GM04503 (cell line): ENCODE results near the gene RREB1.

Experiments used
- DNase-seq: peaks from one replicate; pipeline ENCODE4 v3.0.0-alpha.2; 2012; ENCODE audit warnings: low read depth

The RREB1 gene

DNA sequence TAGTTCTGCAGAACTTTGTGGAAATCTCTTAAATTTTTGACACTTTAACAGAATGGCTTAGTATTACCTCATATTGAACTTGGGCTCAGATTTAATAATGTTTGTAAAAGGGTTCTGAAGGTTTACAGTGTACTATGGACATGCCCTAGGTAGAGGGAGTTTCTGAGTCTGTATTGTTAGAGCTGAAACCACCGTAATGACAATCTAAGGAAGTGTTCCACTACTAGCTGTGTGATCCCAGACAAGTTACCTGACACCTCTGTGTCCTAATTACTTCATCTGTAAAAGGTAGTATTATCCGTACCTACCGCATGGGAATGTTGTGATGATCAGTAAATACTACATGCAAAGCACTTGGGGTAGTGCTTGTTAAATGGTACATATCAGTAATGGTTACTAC lies 86.9 kb downstream of the RREB1 start:
- DNase-seq, result no peak

DNA sequence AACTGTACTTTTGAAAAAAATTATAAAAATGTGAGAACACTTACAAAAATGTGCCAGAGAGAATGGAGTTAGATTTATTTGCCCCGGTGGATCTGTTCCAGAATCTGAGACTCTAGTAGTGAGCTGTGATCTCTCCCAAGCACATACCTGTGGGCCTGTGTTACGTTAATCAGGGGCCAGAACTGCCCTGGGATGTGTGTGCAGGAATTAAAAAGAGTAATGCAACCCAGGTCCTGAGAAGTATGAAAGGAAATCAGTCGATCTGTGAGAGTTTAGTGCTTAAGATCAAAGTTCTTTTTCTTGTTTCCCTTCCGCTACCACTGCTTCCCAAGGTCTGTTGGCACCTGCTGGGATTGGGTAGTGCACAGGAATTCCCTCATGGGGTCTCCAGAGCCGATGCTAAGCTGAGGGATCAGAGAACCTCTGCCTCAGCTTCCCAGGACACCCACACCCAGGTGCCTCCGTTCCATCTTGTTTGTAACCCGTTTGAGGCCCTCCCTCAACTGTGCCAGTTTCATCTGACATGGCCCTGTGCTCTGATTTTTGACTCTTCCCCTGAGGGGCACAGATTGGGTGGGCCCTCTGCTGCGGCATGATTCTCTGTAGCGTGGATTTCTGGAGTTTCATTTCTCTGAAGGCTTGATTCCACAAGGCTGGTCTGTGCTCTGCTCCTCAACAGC lies 87.7 kb downstream of the RREB1 start:
- DNase-seq, result no peak

DNA sequence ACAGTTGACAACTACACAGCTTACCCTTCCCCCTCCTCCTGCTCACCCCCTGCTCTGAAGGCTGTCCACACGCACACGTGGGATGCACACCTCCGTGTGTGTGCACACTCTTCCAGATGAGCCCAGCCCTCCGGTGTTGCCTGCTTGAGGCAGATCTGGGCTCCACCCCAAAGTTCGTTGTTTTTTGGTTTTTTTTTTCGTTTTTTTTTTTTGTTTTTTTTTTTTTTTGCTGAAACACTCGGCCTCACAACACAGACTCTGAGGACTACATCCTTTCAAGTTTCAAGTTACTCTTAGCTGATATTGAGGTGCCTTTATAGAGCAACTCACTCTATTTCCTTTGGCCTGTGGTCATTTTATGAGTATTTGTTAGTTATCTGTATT lies 88.2 kb downstream of the RREB1 start:
- DNase-seq, result no peak

DNA sequence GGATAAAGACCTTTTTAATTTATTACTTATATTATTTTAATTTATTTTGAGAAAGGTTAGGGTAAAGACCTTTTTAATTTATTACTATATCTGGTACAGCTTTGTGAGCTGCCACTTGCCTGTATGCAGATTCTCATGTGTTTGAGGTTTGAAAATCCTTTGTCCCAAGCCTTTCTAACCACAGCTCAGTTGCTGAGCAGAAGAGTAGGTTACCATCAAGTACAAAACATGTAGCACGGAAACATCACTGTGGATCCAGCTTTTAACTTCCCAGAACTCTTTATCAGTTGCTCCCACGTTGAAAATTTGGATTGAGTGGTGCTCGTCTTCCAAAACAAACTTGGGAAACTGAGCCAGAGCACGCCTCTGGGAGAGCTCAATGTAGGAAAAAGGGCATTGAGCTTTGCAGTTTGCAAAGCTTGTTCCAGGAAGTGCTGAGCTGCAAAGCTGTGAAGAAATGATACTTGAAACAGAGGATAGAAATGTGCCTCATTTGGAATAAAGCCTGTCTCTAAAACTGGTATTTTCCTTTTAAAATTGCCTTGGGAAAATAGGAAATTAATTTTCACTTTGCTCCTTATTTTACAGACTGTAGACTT lies 89.0 kb downstream of the RREB1 start:
- DNase-seq, result no peak

DNA sequence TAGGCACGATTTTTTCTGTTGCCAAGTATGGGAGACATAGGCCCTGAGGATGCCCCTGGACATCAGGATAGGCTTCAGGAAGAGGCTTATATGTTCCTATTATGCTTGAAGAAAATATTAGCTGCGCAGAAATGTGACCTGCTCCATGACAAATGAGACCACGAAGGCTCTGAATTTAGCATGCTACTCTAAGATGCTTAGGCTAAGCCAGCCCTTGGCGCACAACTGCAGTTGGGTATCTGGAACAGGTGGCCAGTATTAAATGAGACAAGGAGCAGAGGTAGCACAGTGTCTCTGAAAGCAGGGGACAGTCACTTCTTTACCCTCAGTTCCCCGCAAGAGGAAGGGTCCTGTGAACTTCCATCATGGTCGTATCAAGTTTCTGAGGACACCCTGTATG lies 90.0 kb downstream of the RREB1 start:
- no peak for DNase-seq

DNA sequence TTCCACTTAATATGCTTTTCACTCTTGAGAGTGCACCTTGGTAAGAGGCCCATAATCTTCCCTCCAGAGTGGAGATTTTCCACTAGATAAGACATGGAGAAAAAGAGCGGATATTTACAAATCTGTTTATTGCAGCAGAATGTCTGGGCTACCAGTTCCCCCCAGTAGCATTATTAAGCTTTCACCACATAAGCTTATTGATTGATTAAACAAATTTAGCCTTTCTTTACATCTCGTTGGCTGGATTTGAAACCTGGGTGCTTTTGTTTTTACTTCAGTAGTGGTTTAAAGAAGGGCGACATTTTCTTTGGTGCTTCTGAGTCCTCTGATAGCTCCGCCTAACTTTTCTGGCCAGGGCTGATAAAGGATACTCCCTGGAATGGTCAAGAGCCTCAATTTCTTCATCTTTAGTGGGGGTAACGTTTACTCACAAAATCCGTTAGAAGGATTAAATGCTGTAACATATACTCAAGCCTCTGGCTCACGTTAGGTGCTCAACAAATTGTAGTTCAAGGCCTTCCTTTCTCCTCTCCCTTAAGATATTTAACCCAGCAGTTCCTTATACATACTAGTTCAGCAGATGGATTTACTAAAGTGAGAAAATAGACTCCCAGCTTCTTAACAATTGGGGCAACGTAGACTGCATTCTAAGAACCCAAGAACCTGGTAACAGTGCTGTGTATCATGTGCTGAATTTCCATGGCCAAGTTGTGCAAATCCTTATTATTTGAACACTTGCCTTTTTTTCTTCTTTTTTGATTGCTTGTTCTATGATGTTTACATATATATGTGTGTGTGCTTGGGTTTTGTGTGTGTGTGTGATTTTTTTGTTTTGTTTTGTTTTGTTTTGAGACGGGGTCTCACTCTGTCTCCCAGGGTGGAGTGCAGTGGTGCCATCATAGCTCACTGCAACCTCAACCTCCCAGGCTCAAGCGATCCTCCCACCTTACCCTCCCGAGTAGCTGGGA lies 91.4 kb downstream of the RREB1 start:
- no peak for DNase-seq

DNA sequence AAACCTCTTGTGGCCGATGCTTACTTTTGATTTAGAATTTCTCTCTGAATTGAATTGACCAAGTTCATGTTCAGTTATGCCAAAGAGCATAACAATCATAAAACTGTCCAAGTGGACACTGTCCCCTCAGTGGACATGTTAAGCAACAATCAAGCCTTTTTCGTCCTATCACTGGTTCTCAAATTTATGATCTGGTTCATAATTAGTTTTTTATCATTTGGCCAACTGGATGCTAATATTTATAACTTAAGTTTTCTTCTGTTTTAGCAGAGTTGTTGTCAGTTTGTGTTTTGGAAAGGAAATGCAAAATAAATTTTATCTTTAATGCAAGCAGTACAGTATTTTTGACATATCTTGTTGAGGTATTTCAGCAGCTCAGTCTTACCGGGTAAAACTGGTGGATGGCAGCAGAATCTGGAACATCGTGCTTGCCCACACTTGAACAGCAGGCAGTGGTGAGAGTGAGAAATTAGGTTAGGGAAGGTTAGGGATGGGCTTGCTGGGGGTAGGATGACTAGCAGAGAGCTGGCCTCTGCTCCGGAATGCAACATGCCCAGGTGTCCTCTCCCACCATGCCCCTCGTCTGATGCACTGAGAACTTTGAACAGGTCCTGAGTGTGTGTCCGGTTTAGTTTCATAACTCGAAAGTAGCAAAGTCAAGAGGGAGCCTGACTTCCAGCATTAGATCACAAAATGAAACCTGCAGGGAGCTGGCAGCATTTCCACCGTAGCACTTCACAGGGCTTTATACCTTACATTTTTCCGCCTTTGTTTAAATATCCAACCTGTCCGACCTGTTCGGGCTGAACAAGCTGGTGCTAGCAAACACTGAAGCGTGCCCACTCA lies 93.1 kb downstream of the RREB1 start:
- DNase-seq, result no peak

DNA sequence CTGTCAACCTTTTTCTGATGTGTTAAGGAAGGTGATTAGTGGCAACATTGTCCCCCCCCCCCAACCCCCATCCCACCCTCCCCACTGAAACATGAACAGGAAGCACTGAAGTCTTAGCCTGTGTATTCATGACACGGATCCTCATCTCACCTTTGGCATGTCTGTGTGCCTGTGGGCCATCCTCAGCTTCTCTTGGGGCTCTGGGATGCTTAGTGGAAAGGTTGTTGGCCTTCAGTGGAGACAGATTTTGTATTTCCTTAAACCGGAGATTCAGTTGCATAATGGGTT lies 93.6 kb downstream of the RREB1 start:
- DNase-seq, result no peak

DNA sequence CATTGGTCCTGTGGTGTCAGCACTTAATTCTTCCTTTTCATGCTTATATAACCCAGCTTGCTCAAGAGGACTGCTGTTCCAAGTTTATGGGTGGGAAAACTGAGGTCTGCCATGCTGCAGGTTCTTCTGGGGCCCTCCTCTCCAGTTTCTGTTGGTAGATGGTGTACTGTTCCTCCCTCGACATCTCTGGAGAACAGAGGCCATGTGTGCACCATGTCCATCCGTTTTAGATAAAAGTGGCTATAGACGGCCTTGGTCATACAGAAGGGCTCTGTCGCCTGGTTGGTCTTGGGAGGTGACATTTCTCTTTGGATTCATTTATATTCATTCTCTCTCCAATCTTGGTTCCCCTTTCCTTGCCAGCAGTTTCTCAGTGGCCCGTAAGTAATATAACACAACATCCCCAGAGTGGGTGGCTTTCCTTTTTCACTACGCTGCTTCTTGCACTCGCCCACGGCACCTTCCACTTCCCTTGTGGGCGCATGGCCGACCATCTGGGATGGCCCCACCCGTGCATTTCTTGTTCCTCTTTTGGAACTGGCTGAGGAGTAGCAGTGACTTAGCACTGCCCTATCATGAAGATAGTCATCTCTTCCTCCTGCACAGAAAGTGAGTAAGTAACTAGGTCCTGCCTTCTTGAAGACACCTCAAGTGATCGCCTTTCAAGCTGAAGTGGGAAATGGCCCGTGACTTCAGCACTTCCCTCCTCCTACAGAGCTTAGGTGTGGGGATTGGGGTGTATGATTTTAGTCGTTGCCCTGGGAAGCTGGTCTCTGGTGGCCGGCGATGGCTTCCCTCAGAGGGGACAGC lies 94.2 kb downstream of the RREB1 start:
- DNase-seq, result no peak

DNA sequence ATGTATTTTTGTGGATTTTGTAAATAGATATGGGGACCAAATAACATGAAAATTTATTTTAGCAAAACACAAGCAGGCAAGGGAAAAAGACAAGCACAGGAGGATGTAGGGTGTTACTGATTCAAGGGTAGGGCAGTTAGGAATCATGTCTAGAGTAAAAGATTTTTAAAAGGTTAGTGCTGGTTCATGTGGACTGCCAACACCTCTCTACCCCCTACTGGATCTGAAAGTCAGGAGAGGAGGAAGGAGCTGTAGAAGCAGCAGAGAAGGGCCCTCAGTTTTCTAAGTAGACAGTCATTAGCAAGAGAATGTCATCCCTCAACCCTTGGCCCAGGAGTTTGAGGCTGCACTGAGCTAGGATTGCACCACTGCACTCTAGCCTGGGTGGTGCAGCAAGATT lies 95.2 kb downstream of the RREB1 start:
- no peak for DNase-seq

DNA sequence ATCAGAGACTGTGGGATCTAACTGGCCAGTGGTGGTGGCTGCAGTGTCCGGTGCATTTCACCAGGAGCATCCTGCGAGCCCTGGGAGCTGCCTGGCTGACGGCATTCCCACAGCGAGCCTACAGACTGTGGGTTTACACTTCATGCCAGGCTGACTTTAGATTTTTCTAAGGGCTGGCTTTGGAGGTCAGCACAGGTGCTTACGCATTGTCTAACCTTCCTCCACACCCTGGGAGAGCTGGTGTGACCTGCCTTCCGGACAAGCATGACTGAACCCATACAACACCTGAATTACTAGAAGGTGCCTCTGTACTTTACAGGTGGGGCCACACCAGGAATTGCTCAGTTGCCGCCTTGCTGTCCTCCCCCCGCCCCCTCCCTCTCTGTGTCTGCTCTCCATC lies 96.2 kb downstream of the RREB1 start:
- DNase-seq, result no peak

DNA sequence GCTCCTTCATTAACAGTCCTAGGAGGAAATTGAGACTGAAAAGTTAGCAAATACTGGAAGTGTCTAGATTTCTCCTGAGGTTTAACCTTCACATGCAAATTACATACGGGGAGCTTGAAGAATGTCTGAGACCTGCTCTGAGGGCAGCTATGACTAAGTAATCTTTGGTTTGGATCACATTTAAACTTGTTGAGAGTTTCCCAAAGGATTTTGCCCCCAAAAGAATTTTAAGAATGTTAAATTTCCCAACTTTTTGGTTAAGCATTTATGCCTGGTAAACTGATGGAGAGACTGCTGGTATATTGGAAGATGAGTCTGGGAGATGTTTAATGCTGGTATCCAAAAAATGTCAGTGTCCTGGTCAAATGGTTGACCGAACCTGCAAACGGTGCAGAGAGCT lies 97.0 kb downstream of the RREB1 start:
- DNase-seq, result peak; percentile 31

DNA sequence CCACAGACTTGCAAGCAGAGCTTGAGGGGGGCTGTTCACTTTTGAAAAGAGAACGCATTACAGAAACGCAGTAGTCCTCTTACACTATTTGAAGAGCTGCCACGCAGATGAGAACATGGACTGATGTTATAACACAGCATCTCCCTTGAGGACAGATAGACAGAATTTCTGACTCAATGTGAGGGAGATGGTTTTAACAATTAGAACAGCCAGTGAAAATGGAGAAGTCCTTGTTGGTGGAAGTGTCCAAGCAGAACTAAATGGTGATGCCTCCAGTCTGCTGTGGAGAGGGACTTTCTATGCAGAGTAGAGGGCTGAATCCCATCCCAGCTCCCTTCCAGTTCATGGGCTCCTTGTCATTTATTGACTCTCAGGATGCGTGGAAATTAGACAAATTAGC lies 100.0 kb downstream of the RREB1 start:
- DNase-seq, result no peak

DNA sequence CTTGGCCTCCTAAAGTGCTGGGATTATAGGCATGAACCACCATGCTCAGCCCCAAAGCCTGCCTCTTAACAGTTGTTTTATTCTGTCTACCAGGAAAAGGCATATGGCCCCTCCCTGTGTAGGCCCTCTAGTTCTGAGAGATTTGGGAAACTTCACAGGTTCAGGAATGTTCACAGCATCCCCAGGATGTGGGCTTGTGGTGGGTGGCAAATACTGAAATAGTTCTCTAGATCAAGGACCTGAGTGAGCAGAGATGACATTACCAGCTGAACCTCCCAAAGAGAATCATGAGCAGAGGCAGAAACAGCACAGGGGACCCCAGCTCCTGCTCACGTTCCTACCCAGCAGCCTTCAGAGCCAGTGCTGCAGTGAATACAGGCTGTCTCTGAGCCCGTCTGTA lies 105.7 kb downstream of the RREB1 start:
- DNase-seq, result no peak

DNA sequence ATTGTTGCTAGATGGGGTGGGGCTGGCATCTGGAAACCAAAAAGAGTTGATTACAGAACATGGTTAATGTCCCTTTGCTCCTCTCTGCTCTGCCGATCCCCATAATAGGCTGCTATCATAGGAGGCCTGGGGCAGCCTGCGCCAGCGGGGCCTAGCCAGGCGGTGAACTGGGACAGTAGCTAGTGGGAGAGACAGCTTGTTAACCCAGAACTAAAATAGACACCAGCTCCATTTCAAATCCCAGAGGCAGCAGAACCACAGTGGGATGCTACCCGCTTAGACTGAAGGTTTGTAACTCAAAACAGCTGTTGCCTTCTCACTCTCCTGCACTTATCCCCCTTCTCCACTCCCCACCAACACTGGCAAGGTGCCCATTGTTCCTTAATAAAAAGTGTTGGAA lies 106.7 kb downstream of the RREB1 start:
- DNase-seq, result no peak

DNA sequence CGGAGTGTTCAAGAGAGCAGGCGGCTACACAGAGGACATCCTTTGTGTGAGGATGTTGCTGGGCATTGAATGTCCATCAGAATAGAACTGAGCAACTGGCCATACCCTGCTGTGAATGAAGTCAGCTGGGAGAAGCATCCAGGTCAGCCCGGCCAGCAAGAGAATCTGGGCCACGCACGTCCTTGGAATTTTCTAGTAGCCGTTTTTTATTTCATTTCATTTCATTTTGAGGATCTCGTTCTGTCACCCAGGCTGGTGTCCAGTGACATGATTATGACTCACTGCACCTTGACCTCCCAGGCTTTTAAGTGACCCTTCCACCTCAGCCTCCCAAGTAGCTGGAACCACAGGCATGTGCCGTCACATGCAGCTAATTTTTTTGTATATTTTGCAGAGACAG lies 107.4 kb downstream of the RREB1 start:
- DNase-seq, result no peak

DNA sequence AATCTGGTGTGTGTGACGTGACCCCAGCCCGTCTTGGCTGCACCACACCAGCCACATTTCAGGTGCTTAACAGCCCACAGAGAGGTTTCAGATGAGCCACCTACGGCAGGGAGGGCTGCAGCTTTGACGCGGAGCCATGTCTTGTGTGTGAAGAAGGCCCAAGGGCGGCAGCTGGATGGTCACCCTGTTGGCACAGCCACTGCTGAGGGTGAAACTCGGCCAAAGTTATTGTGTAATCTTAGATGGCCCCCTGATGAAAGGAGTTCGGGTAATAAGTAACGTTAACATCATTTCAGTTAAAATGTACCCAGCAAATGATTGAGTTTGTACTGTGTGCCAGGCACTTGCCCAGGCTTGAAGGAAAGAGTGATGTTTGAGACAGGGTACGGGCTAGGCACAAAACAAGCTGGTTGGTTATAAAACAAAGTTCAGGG lies 108.1 kb downstream of the RREB1 start:
- no peak for DNase-seq

DNA sequence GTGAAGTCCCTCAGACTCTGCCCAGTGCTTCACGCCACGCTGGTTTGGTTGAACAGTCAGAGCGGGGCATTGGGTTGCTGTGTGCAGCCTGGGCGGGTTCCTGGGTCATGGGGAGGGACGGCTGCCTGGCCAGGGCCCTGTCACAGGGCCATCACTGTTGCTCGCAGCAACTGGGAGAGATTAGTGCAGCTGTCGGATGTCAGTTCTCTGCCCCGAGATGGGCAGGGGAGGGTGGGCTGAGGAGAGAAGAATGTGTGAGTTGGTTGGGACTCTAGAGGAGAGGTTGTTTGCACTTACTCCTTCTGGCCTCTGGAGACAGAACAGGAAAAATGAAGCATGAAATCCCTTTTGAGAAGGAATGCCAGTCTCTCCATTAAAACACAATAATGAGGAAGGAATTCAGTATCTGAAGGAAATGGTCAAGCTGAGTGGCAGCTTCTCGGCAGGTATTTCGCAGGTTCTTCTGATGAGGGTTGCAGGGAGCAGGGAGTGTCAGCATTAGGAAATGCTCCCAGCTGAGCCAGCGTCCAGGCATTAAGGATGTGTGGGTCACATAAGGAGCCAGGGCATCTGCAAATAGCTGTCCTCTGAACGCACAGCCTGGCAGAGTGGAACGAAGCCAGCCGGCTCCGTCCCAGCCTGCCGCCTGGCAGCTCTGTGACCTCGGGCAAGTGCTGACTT lies 109.3 kb downstream of the RREB1 start:
- no peak for DNase-seq

DNA sequence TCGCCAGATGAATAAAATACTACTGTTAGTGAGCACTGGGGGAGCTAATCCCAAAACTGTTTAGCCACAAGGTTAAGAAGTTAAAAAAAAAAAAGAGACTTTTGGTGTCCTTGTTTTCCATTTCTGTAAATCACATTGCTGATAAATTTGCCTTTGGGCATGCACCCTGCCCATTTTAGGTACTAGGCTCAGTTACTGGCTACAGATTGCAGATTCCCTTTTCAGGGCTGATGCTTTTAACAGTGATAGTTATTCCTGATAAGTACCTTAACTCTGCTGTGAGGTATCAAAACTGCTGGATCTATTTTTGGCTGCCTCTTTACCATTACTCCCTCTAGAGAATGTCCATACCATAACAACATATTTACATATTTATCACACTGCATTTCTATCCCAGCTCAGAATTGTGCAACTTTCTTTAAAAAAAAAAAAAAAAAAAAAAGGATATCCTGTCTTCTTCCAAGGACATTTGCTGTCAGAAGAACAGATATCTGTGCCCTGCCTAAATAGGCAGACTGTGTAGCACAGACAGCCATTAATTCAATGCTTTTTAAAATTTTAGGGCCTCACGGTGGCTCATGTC lies 110.7 kb downstream of the RREB1 start:
- no peak for DNase-seq

DNA sequence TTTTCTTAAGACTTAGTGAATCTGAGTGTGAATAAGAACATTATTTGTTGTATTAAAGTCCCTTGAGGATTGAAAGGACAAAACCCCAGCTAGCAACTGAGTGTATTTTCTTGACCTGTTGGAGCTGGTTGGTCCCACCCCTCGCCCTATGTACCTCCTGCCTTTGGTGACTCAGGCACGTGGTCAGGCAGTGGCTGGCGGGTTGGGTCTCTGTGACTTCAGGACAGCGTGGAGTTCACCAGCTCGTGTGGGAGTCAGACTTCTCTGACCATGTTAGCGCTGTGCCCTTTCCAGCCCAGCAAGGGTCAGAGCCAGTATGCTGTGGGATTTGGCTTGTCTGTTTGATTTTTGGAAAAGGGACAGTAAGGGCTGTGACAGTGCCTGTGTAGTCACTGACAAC lies 111.5 kb downstream of the RREB1 start:
- DNase-seq, result no peak

DNA sequence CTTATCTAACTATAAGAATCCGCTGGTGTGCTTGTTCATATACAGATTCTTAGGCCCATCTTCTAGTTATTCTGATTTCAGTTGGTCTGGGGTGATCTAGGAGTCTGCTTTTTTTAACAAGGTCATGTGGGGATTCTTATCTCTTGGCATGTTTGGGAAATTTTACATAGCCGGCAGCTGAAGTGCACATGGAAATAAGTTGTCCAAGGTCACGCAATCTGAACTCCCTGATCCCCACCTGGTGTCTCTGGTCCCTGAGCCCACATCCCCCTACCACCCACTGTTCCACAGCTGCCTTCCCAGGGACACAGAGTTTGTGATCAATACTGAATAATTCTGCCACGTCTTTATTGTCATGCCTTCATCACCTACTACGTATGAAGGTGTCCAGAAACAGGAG lies 114.4 kb downstream of the RREB1 start:
- no peak for DNase-seq
